ENCODE measurements around the gene TMEM17.

The TMEM17 gene

GRCh38 chr2:62471816-62472215 lies 34.2 kb downstream of the TMEM17 start:
- TF ChIP-seq, protein P1, sequence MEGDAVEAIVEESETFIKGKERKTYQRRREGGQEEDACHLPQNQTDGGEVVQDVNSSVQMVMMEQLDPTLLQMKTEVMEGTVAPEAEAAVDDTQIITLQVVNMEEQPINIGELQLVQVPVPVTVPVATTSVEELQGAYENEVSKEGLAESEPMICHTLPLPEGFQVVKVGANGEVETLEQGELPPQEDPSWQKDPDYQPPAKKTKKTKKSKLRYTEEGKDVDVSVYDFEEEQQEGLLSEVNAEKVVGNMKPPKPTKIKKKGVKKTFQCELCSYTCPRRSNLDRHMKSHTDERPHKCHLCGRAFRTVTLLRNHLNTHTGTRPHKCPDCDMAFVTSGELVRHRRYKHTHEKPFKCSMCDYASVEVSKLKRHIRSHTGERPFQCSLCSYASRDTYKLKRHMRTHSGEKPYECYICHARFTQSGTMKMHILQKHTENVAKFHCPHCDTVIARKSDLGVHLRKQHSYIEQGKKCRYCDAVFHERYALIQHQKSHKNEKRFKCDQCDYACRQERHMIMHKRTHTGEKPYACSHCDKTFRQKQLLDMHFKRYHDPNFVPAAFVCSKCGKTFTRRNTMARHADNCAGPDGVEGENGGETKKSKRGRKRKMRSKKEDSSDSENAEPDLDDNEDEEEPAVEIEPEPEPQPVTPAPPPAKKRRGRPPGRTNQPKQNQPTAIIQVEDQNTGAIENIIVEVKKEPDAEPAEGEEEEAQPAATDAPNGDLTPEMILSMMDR (IDR thresholded peaks at IDR 0.05; ENCODE audit: borderline replicate concordance, insufficient read depth, low read depth, low read length): no peak
- H3K4me3 ChIP-seq (ENCODE audit: low read depth, low read length): no peak overlapping the region

DNA sequence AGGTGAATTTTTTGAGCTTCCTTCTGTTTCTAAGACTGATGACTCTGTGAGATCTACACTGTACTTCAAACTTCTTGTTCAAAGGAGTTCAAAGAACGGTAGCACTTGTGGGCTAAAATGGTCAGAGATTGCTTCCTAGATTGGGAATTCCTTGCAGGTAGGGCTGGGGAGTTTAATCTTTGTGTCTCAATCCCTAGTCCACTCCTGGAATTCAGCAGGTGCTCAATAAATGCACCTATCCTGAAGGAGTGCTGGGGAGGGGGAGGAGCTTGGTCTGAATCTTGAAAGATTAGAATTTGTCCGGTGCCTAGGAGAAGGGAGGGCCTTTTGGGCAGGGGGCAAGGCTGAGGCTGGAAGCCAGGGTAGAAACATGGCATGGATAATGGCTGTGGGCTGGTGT lies 34.6 kb downstream of the TMEM17 start:
- TF ChIP-seq, protein P1 (IDR thresholded peaks at IDR 0.05; ENCODE audit: borderline replicate concordance, insufficient read depth, low read depth, low read length): no peak
- H3K4me3 ChIP-seq (ENCODE audit: low read depth, low read length): no peak overlapping the region

GRCh38 chr2:62469548-62469947 lies 36.4 kb downstream of the TMEM17 start:
- TF ChIP-seq, protein P1 (IDR thresholded peaks at IDR 0.05; ENCODE audit: borderline replicate concordance, insufficient read depth, low read depth, low read length): no peak

DNA sequence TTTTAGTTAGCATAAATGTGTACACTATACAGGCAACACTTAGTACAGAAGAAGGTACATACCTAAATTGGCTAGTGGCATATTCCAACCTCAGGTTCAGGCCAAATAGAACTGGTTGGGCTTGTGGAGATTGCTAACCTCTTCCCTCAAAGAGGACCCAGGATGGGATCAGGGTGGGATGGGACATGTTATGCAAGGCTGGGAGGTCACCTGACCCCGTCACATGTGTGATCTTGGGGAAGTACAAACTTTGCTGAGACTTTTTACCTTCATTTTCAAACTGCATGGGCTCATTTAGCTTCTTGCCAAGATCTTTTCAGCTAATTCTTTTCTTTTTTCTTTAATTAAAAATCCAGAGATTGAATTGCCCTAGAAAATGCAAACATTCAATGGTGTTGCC lies 36.9 kb downstream of the TMEM17 start:
- no peak overlapping the region for H3K4me3 ChIP-seq (ENCODE audit: low read depth, low read length)
- TF ChIP-seq, protein P1 (IDR thresholded peaks at IDR 0.05; ENCODE audit: borderline replicate concordance, insufficient read depth, low read depth, low read length): no peak

More at GRCh38 chr2:62469548-62469947, 36.4 kb downstream of the TMEM17 start:
- no peak overlapping the region for H3K4me3 ChIP-seq (ENCODE audit: low read depth, low read length)

DNA sequence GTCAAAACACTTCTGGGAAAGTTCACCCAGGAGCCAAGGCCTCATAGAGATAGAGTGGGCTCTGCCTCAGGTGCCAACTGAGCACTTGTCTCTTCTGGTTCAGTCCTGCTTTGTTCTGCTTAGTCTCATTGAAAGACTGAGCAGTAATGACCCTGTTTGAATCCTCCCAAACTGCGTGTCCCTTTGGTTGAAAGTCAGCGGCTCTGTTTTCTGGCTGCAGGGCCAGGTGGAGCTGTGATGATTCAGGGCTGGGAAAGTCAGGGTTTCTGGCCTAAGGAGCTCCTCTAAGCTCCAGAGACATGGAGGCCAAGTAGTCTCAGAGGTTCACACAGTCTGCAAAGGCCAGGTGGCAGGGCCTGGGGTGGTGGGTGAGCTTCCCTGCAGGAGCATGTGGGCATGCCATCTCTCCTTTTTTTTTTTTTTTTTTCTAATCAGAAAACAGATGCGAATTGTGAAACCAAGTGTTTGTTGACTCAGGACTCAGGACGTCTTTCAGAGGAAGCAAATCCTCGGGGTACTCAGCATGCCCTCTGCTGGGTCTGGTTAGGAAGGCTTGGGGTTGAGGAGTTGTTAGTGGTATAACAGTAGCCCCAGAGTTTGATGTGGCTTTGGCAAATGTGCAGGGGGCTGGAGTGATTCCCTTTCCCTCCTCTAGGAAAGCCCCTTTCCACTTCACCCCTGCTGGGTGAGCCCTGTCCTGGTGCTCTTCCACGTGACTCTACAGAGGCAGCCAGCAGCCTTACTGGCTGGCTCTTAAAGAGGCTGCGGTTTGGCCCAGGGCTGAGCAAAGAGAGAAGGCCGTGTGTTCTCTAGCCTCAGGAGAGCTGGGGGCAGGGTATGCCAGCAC lies 38.3 kb downstream of the TMEM17 start:
- TF ChIP-seq, protein P1 (IDR thresholded peaks at IDR 0.05; ENCODE audit: borderline replicate concordance, insufficient read depth, low read depth, low read length): no peak
- H3K4me3 ChIP-seq (ENCODE audit: low read depth, low read length): no peak overlapping the region

DNA sequence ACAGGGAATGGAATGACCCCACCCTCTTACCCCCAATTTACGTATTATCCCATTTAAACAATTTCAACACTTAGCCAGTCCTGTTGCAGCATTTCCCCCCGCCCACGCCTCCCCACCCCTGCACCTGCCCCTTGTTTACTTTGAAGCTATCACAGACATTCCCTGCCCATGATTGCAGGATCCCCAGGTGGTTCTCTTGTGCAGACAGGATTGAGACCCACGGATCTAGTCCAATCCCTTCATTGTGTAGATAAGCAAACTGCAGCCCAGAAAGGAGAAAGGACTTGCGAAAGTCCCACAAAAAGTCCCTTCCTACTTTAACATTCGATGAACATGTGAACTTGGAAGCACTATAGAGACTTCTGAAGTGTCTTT lies 38.9 kb downstream of the TMEM17 start:
- no peak overlapping the region for H3K4me3 ChIP-seq (ENCODE audit: low read depth, low read length)
- TF ChIP-seq, protein P1 (IDR thresholded peaks at IDR 0.05; ENCODE audit: borderline replicate concordance, insufficient read depth, low read depth, low read length): no peak

- H3K4me3 ChIP-seq (ENCODE audit: low read depth, low read length): no peak overlapping the region
- TF ChIP-seq, protein P1 (IDR thresholded peaks at IDR 0.05; ENCODE audit: borderline replicate concordance, insufficient read depth, low read depth, low read length): no peak
Measured at GRCh38 chr2:62466503-62466854, 39.5 kb downstream of the TMEM17 start.
